Ectodermal cell (in vitro differentiated cells): ENCODE measurements around the gene PAN3.

Experiments used
- H3K27ac ChIP-seq: 2 replicates; pipeline ENCODE4 v1.7.0; 2013; ENCODE audit warnings: mild to moderate bottlenecking, low read depth, low read length; ENCODE audit not compliant: insufficient read depth, poor library complexity, severe bottlenecking
- H3K27me3 ChIP-seq: 2 replicates; pipeline ENCODE4 v1.7.0; 2013; ENCODE audit warnings: mild to moderate bottlenecking, low read length; ENCODE audit not compliant: insufficient read depth, control insufficient read depth, poor library complexity, severe bottlenecking
- H3K36me3 ChIP-seq: one replicate; pipeline ENCODE4 v1.7.0; 2013; ENCODE audit warnings: low read length; ENCODE audit not compliant: control insufficient read depth, insufficient read depth
- H3K4me1 ChIP-seq: one replicate; pipeline ENCODE4 v1.7.0; 2013; ENCODE audit warnings: low read length; ENCODE audit not compliant: control insufficient read depth, insufficient read depth
- H3K4me3 ChIP-seq: 2 replicates; pipeline ENCODE4 v1.7.0; 2013; ENCODE audit warnings: low read depth, low read length, control low read depth; ENCODE audit not compliant: insufficient read depth
- H3K9me3 ChIP-seq: 2 replicates; pipeline ENCODE4 v1.7.0; 2013; ENCODE audit warnings: mild to moderate bottlenecking, low read length, moderate library complexity; ENCODE audit not compliant: control insufficient read depth
- WGBS, 2 experiments: methylation state at CpG; one replicate each; pipeline ENCODE4 v1.1.7; 2013; ENCODE audit warnings: missing lambda C conversion rate in 2 of 2; 5-methylcytosine and 5-hydroxymethylcytosine counted together

The PAN3 gene

DNA sequence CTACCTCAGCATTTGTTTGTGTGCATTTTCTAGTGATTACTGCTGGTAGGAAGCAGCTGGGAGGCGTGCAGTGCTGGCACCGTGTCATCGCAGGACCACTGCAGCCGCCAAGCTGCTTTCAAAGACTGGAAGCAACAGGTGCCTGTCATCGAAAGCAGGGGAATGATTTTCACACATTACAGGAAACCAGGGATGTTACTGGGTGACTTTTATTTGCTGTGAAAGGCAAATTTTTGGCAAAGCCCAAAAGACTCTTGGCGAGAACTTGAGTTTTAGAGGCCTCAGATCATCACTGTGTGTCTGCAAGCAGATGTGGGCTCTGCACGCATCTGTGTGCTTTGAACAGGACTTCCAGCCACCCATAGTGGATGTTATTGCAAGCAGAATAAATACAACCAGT lies 180.2 kb downstream of the PAN3 start:
- no peaks in the 10 kb centered on the region for H3K36me3 ChIP-seq
- no peaks in the 10 kb centered on the region for H3K27me3 ChIP-seq
- no peak overlapping the region for H3K27ac ChIP-seq
- H3K9me3 ChIP-seq, result no peaks in the 10 kb centered on the region
- 92 to 95% methylated on average over 7 of the region's 7 CpGs for WGBS, 2 experiments
- H3K4me1 ChIP-seq, result peaks cover 7% of the 10 kb centered on the region
- H3K4me3 ChIP-seq, result no peak overlapping the region

- Histone ChIP-seq H3K4me1 (peaks cover 7% of the 10 kb centered on the region), H3K36me3 (no peaks in the 10 kb centered on the region), H3K27me3 (no peaks in the 10 kb centered on the region), H3K4me3 (no peak overlapping the region), H3K9me3 (no peaks in the 10 kb centered on the region), H3K27ac (no peak overlapping the region)
- WGBS, 2 experiments, result 94 to 97% methylated on average over 5 of the region's 5 CpGs
Observed at GRCh38 chr13:28319528-28319927, 181.2 kb downstream of the PAN3 start.

DNA sequence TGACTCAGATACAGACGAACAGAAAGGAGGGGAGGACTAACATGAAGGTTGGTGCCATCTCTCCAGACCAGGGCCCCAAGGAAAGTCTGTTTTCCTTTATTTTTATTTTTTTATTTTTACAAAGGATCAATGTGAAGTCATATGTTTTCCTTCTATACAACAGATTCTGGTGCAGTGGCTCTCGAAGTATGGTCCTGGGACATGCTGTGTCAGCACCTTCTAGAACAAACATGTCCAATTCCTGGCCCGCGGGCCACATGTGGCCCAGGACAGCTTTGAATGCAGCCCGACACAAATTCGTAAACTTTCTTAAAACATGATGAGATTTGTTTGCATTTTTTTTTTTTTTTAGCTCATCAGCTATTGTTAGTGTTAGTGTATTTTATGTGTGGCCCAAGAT lies 181.9 kb downstream of the PAN3 start:
- peaks cover 7% of the 10 kb centered on the region for H3K4me1 ChIP-seq
- WGBS, 2 experiments, result 90 to 92% methylated on average over 6 of the region's 6 CpGs
- no peaks in the 10 kb centered on the region for H3K27me3 ChIP-seq
- no peaks in the 10 kb centered on the region for H3K36me3 ChIP-seq
- H3K9me3 ChIP-seq, result no peaks in the 10 kb centered on the region
- no peak overlapping the region for H3K27ac ChIP-seq
- H3K4me3 ChIP-seq, result no peak overlapping the region

- no peaks in the 10 kb centered on the region for H3K9me3 ChIP-seq
- 85 to 87% methylated on average over 11 of the region's 11 CpGs for WGBS, 2 experiments
- no peak overlapping the region for H3K27ac ChIP-seq
- H3K4me3 ChIP-seq, result no peak overlapping the region
- peaks cover 5% of the 10 kb centered on the region for H3K4me1 ChIP-seq
- no peaks in the 10 kb centered on the region for H3K36me3 ChIP-seq
- H3K27me3 ChIP-seq, result no peaks in the 10 kb centered on the region
Observed at GRCh38 chr13:28320884-28321574, 182.7 kb downstream of the PAN3 start.

DNA sequence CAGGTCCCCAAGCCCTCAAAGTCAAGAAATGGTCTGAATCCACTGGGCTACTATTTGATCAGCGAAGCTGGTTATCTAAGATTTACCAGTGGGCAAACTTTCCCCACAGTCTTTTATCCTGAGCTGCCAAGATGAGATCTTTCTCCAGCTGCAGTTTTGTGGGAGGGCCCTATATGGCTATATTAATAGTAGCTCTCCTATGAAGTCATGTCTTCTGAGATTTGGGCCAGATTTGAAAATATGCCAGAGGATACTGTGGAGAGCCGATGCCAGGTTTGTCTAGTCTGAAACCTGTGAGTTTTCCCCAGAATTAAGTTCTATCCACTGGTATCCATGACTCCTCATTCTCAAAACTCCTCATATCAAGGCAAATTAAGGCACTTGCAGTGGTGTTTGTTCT lies 183.4 kb downstream of the PAN3 start:
- Histone ChIP-seq H3K9me3 (no peaks in the 10 kb centered on the region), H3K4me1 (no peaks in the 10 kb centered on the region), H3K36me3 (no peaks in the 10 kb centered on the region), H3K4me3 (no peak overlapping the region), H3K27ac (no peak overlapping the region), H3K27me3 (no peaks in the 10 kb centered on the region)
- 88 to 98% methylated on average over 2 of the region's 2 CpGs for WGBS, 2 experiments

GRCh38 chr13:28322256-28322905 lies 184.0 kb downstream of the PAN3 start:
- no peaks in the 10 kb centered on the region for H3K27me3 ChIP-seq
- H3K4me1 ChIP-seq, result no peaks in the 10 kb centered on the region
- H3K4me3 ChIP-seq, result no peak overlapping the region
- no peak overlapping the region for H3K27ac ChIP-seq
- H3K9me3 ChIP-seq, result no peaks in the 10 kb centered on the region
- 95 to 98% methylated on average over 8 to 9 of the region's 11 CpGs for WGBS, 2 experiments
- H3K36me3 ChIP-seq, result no peaks in the 10 kb centered on the region

- H3K36me3 ChIP-seq, result no peaks in the 10 kb centered on the region
- H3K27ac ChIP-seq, result no peak overlapping the region
- no peaks in the 10 kb centered on the region for H3K27me3 ChIP-seq
- 52 to 60% methylated on average over 4 of the region's 4 CpGs for WGBS, 2 experiments
- H3K9me3 ChIP-seq, result no peaks in the 10 kb centered on the region
- H3K4me3 ChIP-seq, result no peak overlapping the region
- no peaks in the 10 kb centered on the region for H3K4me1 ChIP-seq
Observed at GRCh38 chr13:28324181-28324789, 185.9 kb downstream of the PAN3 start.

DNA sequence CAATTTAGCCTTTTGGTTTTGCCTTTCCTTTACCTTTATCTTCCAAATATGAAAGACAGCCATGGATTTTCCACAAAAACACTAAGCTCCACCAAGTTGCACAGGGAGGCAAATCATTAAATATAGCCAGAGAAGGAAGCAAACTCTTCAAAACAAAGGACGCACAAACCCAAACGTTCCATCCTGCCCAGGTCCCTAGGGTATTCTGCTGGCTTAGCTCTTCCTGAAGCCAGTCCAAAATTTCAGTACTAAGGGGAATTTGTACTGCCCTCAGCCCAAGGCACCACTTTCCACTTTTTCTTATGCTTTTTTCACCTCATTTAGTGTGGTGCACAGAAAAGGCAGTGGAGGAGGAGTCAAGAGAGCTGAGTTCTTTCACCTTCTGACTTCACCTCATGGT lies 186.7 kb downstream of the PAN3 start:
- Histone ChIP-seq H3K36me3 (no peaks in the 10 kb centered on the region), H3K27ac (no peak overlapping the region), H3K4me3 (no peak overlapping the region), H3K4me1 (no peaks in the 10 kb centered on the region), H3K27me3 (no peaks in the 10 kb centered on the region), H3K9me3 (no peaks in the 10 kb centered on the region)
- WGBS, 2 experiments, result 92 to 100% methylated on average over 2 of the region's 2 CpGs

DNA sequence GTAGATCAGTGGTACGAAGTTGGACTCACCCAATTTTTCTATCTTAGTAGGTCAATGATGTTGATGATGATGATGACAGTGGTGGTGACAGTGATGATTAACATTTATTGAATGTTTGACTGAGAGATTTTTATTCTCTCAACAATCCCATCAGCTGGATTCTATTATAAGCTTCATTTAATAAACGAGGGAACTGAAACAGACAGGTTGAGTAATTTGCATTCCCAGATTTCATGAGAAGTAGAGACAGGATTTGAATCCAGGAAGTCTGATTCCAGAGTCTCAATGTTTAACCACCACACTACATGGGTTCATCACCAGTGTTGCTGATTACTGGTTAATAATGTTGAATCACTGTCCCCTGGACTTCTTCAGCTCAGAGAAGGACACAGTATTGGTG lies 187.7 kb downstream of the PAN3 start:
- Histone ChIP-seq H3K36me3 (no peaks in the 10 kb centered on the region), H3K4me1 (no peaks in the 10 kb centered on the region), H3K4me3 (no peak overlapping the region), H3K27ac (no peak overlapping the region), H3K27me3 (no peaks in the 10 kb centered on the region), H3K9me3 (no peaks in the 10 kb centered on the region)
- 91 to 100% methylated on average over 1 to 2 of the region's 2 CpGs for WGBS, 2 experiments

- Histone ChIP-seq H3K27ac (no peak overlapping the region), H3K4me3 (no peak overlapping the region), H3K36me3 (no peaks in the 10 kb centered on the region), H3K27me3 (no peaks in the 10 kb centered on the region), H3K9me3 (no peaks in the 10 kb centered on the region), H3K4me1 (no peaks in the 10 kb centered on the region)
- WGBS, 2 experiments, result 91 to 92% methylated on average over 14 of the region's 14 CpGs
Observed at GRCh38 chr13:28327373-28328270, 189.3 kb downstream of the PAN3 start.
